ENCODE measurements around the gene LRRC4C. TPM values are rescaled to one million over a fixed set of nuclear protein-coding genes. Genes with fewer than 3 reads are reported as not detected.

Gene LRRC4C
- total RNA-seq, 6 experiments from 2014 or later = not detected

DNA sequence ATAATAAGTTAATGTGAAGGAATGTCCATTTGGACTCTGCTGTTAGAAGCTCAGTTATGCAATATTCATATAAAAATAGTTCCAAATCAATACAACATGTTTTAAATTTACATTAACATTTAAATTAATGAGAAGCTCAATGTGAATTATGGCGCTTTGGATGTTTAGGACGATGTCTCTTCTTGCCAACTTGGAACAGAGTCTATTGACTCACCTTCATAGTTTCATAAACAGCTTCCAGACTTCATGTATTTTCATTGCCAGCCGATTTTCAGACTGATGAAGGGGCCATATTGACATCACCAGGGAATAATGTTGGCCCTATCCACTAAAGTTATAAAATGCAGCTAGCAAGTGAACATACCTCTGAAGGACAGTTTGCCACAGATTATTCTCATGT is 1136.2 kb downstream of the LRRC4C start:
- TF ChIP-seq, protein P1, sequence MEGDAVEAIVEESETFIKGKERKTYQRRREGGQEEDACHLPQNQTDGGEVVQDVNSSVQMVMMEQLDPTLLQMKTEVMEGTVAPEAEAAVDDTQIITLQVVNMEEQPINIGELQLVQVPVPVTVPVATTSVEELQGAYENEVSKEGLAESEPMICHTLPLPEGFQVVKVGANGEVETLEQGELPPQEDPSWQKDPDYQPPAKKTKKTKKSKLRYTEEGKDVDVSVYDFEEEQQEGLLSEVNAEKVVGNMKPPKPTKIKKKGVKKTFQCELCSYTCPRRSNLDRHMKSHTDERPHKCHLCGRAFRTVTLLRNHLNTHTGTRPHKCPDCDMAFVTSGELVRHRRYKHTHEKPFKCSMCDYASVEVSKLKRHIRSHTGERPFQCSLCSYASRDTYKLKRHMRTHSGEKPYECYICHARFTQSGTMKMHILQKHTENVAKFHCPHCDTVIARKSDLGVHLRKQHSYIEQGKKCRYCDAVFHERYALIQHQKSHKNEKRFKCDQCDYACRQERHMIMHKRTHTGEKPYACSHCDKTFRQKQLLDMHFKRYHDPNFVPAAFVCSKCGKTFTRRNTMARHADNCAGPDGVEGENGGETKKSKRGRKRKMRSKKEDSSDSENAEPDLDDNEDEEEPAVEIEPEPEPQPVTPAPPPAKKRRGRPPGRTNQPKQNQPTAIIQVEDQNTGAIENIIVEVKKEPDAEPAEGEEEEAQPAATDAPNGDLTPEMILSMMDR (IDR thresholded peaks at IDR 0.05) = no peak
- Mint-ChIP-seq H3K27me3 (ENCODE audit: insufficient read depth) (no peaks in the 10 kb centered on the region), H3K9me3 (no peaks in the 10 kb centered on the region), H3K4me1 (ENCODE audit: low read depth) (peaks cover 36% of the 10 kb centered on the region), H3K4me3 (no peak overlapping the region), H3K36me3 (ENCODE audit: low read depth) (no peaks in the 10 kb centered on the region), H3K27ac (no peak overlapping the region)
- no peak for DNase-seq

DNA sequence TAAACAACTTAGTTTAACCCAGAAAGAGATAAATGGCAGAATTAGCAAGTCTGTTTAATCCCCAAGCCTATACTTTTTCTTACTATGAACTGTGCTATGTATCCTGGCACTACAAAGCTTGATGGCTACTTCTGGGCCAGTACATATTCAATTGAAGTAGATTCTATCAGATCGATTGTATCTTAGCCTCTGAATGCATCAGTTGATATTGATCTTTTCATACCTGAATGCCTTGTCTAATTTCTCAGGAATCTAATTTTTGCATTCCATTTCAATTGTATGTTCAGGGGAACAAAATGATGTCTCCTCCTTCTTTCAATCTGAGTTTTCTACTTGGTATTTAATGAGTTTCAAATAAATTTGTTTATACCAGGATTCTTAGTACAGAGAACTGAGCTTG is 1137.9 kb downstream of the LRRC4C start:
- TF ChIP-seq, protein P1 (IDR thresholded peaks at IDR 0.05) = no peak
- no peak overlapping the region for H3K4me3 Mint-ChIP-seq
- H3K9me3 Mint-ChIP-seq = no peaks in the 10 kb centered on the region
- H3K27ac Mint-ChIP-seq = no peak overlapping the region
- DNase-seq = no peak
- peaks cover 21% of the 10 kb centered on the region for H3K4me1 Mint-ChIP-seq (ENCODE audit: low read depth)
- H3K36me3 Mint-ChIP-seq (ENCODE audit: low read depth) = no peaks in the 10 kb centered on the region
- H3K27me3 Mint-ChIP-seq (ENCODE audit: insufficient read depth) = no peaks in the 10 kb centered on the region

DNA sequence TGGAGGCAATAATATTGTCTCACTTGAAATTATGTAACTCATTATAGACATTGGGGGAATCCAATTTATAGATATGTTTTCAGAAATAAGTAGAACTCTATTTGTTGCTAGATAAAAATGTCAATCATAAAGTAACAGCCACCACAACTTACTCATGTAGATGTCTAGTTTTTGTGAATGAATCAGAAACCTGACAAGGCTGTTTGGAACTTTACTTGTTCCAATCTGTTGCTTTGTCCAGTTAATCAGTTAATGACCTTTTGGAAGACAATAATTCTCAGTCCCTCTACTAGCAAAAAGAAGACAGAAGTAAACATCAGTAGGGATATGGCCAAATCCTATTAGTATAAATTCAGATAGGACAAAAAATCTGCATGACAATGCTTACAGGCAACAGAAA is 1143.3 kb downstream of the LRRC4C start:
- H3K4me1 Mint-ChIP-seq (ENCODE audit: low read depth) = peaks cover 14% of the 10 kb centered on the region; the same call in 1 of the 2 replicates
- H3K27me3 Mint-ChIP-seq (ENCODE audit: insufficient read depth) = peaks cover 1% of the 10 kb centered on the region; the same call in 1 of the 2 replicates
- no peak overlapping the region for H3K4me3 Mint-ChIP-seq
- H3K27ac Mint-ChIP-seq = no peak overlapping the region
- H3K9me3 Mint-ChIP-seq = no peaks in the 10 kb centered on the region
- no peaks in the 10 kb centered on the region for H3K36me3 Mint-ChIP-seq (ENCODE audit: low read depth)
- DNase-seq = no peak
- TF ChIP-seq, protein P1 (IDR thresholded peaks at IDR 0.05) = no peak

DNA sequence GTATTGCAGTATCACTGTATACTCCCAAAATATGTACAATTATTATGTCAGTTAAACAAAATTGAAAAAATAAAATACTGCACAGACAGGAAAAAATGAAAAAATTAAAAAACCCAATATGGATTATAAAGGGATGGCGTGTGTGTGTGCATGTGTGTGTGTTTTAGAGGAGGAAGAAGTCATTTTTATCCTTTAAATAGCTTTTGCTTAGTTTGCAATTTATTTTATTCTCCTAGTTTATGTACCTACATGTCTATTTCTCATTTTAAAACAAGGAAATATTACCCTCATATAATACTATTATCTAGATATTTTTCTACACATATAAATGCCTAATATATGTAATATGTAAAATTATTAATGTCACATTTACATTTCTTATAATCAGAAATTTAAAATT is 1144.3 kb downstream of the LRRC4C start:
- Mint-ChIP-seq H3K27me3 (ENCODE audit: insufficient read depth) (peaks cover 1% of the 10 kb centered on the region; the same call in 1 of the 2 replicates), H3K9me3 (no peaks in the 10 kb centered on the region), H3K4me3 (no peak overlapping the region), H3K27ac (no peak overlapping the region), H3K36me3 (ENCODE audit: low read depth) (no peaks in the 10 kb centered on the region), H3K4me1 (ENCODE audit: low read depth) (peaks cover 14% of the 10 kb centered on the region; the same call in 1 of the 2 replicates)
- DNase-seq = no peak
- TF ChIP-seq, protein P1 (IDR thresholded peaks at IDR 0.05) = no peak

DNA sequence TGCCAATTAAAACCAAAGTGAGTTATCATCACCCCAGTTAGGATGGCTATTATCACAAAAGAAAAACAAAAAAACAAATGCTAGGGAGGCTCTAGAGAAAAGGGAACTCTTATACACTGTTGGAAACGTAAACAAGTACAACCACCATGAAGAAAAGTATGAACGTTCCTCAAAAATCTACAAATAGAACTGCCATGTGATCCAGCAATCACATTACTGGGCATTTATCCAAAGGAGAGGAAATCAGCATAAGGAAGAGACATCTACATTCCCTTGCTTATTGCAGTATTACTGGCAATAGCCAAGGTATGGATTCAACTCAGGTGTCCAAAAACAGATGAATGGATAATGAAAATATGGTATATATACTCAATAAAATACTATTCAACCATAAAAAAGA is 1145.1 kb downstream of the LRRC4C start:
- Mint-ChIP-seq H3K9me3 (no peaks in the 10 kb centered on the region), H3K27me3 (ENCODE audit: insufficient read depth) (peaks cover 1% of the 10 kb centered on the region; the same call in 1 of the 2 replicates), H3K4me3 (no peak overlapping the region), H3K4me1 (ENCODE audit: low read depth) (peaks cover 14% of the 10 kb centered on the region; the same call in 1 of the 2 replicates), H3K36me3 (ENCODE audit: low read depth) (no peaks in the 10 kb centered on the region), H3K27ac (no peak overlapping the region)
- DNase-seq = no peak
- TF ChIP-seq, protein P1 (IDR thresholded peaks at IDR 0.05) = no peak
